Measurements from ENCODE around the gene TCF4. TPM values are rescaled to one million over a fixed set of nuclear protein-coding genes. Genes with fewer than 3 reads are reported as not detected.

The TCF4 gene
- total and polyA plus RNA-seq, 7 donors, result 8.6 to 68.9 (median 36.8) TPM

DNA sequence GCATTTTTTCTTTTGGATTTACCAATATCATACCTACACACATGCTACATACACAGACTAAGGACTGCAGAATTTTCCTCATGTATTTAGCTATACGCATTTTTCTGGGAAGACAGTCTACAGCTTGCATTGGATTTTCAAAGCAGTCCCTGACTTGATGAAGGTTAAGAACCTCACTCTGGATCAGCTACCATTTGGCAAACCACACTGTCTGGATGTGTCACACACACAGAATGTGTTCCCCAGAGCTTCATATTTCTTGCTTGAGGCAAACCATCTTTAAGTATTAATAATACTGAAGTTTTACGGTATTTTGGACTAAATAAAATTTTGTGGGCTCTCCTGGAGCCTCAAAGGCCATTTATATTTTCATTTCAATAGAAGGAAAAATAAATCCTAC, 102.3 kb downstream of the TCF4 start:
- ATAC-seq (peak in 3 of 4 donors; percentile 49 to 86 (median 81)), DNase-seq (no peak)
- intact Hi-C loops (cut with DNase I), result no loop called here
- Histone ChIP-seq H3K4me3 (no peak overlapping the region), H3K4me1 (peaks cover 53% of the 10 kb centered on the region), H3K27ac (peak overlapping the region; percentile 14), H3K9me3 (no peaks in the 10 kb centered on the region), H3K27me3 (ENCODE audit: insufficient read depth in 3 of 3, low read length in 2 of 3) (no peaks in the 10 kb centered on the region), H3K36me3 (ENCODE audit: insufficient read depth in 1 of 2, low read depth in 1 of 2) (no peaks in the 10 kb centered on the region)
- TF ChIP-seq, protein P1, sequence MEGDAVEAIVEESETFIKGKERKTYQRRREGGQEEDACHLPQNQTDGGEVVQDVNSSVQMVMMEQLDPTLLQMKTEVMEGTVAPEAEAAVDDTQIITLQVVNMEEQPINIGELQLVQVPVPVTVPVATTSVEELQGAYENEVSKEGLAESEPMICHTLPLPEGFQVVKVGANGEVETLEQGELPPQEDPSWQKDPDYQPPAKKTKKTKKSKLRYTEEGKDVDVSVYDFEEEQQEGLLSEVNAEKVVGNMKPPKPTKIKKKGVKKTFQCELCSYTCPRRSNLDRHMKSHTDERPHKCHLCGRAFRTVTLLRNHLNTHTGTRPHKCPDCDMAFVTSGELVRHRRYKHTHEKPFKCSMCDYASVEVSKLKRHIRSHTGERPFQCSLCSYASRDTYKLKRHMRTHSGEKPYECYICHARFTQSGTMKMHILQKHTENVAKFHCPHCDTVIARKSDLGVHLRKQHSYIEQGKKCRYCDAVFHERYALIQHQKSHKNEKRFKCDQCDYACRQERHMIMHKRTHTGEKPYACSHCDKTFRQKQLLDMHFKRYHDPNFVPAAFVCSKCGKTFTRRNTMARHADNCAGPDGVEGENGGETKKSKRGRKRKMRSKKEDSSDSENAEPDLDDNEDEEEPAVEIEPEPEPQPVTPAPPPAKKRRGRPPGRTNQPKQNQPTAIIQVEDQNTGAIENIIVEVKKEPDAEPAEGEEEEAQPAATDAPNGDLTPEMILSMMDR (IDR thresholded peaks at IDR 0.05), result no peak
- 44 to 70% (median 52%) methylated on average over 2 of the region's 2 CpGs for WGBS, 3 donors

- TF ChIP-seq, protein P1 (IDR thresholded peaks at IDR 0.05), result no peak
- H3K9me3 ChIP-seq, result no peaks in the 10 kb centered on the region
- no peaks in the 10 kb centered on the region for H3K36me3 ChIP-seq (ENCODE audit: insufficient read depth in 1 of 2, low read depth in 1 of 2)
- H3K4me1 ChIP-seq, result peaks cover 47% of the 10 kb centered on the region
- H3K4me3 ChIP-seq, result no peak overlapping the region
- ATAC-seq (no peak), DNase-seq (no peak)
- intact Hi-C loops (cut with DNase I), result no loop called here
- peak overlapping the region; percentile 4 for H3K27ac ChIP-seq
- WGBS, 3 donors, result 51 to 74% (median 60%) methylated on average over 2 of the region's 2 CpGs
- H3K27me3 ChIP-seq (ENCODE audit: insufficient read depth in 3 of 3, low read length in 2 of 3), result no peaks in the 10 kb centered on the region
These were observed 103.2 kb downstream of the TCF4 start for GRCh38 chr18:55484773-55485172.

DNA sequence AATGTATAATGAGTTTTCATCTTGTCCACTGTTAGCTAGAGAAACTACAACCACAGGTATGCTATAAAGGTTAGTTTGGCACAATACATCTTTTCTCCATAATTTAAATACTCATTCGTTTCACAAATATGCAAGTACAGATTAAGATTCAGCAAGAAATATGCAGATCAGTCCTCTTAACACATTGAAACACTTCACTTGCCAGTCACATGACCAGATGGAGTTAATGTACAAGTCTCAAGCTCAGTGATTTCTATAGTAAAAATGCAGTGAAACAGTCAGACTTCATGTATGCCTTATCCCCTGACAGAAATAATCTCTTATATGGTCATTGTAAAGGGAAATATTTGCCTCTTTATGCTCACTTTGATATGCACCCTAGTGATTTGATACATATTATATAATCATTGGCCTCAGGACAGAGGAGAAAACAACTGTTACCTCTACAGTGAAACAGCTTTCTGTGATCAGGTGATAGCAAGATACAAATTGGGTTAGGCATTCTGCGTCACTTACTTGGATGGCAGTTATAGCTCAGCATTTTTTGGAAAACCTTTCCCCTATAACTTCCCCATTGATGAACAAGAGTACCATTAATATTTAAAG, 104.6 kb downstream of the TCF4 start:
- Histone ChIP-seq H3K4me1 (peaks cover 39% of the 10 kb centered on the region), H3K36me3 (ENCODE audit: insufficient read depth in 1 of 2, low read depth in 1 of 2) (no peaks in the 10 kb centered on the region), H3K27ac (no peak overlapping the region), H3K27me3 (ENCODE audit: insufficient read depth in 3 of 3, low read length in 2 of 3) (no peaks in the 10 kb centered on the region), H3K4me3 (no peak overlapping the region), H3K9me3 (no peaks in the 10 kb centered on the region)
- WGBS, 3 donors, result 52 to 68% (median 53%) methylated on average over 2 of the region's 2 CpGs
- no peak for ATAC-seq
- DNase-seq, result no peak
- intact Hi-C loops (cut with DNase I), result no loop called here
- TF ChIP-seq, protein P1 (IDR thresholded peaks at IDR 0.05), result no peak

GRCh38 chr18:55479656-55480420, 108.2 kb downstream of the TCF4 start:
- no peaks in the 10 kb centered on the region for H3K9me3 ChIP-seq
- H3K4me3 ChIP-seq, result no peak overlapping the region
- ATAC-seq (peak in 2 of 4 donors; percentile 11 to 22), DNase-seq (no peak)
- peak overlapping the region; percentile 80 for H3K27ac ChIP-seq
- no peaks in the 10 kb centered on the region for H3K27me3 ChIP-seq (ENCODE audit: insufficient read depth in 3 of 3, low read length in 2 of 3)
- H3K36me3 ChIP-seq (ENCODE audit: insufficient read depth in 1 of 2, low read depth in 1 of 2), result no peaks in the 10 kb centered on the region
- TF ChIP-seq, protein P1 (IDR thresholded peaks at IDR 0.05), result no peak
- WGBS, 3 donors, result 50 to 69% (median 57%) methylated on average over 9 of the region's 9 CpGs
- intact Hi-C loops (cut with DNase I), result loop anchor here (5.0 to 10.0 kb wide), 3 partner anchors 58 to 107 kb away; partner anchors contain the start of gene TCF4 (in 2 of the 2)
- H3K4me1 ChIP-seq, result peaks cover 38% of the 10 kb centered on the region

Data from psoas muscle (tissue), 8 donors.